GM21528 (cell line): ENCODE results near the gene MGME1.

Experiments used
- ATAC-seq: cut with Tn5 transposase; IDR thresholded peaks from one replicate; pipeline ENCODE4 v1.9.1; 2021; ENCODE audit warnings: mild to moderate bottlenecking, moderate library complexity; ENCODE audit not compliant: unreplicated experiment, low FRiP score

The MGME1 gene

GRCh38 chr20:17968366-17969277 lies at the start of gene MGME1, which contains the start of gene SNX5:
Gene MGME1, plus strand, starts transcription at chr20:17969018. Its CDS starts 842 bp downstream, at chr20:17969860.
Gene SNX5, minus strand, starts transcription at chr20:17968794. Its CDS starts 369 bp downstream, at chr20:17968425.
- peak; percentile 80 for ATAC-seq

GRCh38 chr20:17919149-17919548 lies 49.7 kb upstream of the MGME1 start:
- no peak for ATAC-seq

DNA sequence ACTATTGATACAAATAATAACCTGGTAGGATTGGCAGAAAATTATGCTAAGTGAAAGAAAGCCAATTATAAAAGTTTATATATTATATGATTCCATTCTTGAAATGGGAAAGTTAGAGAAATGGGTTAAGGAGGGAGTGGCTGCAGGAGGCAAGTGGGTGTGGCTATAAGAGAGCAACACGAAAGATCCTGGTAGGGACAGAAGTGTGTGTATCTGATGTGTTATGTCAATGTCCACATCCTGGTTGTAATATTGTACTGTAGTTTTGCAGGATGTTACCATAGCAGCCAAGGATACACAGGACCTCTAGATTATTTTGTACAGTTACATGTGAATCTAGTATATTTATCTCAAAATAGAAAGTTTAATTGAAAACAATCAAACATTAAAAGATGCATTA lies 47.0 kb upstream of the MGME1 start:
- ATAC-seq = no peak

- no peak for ATAC-seq
These were observed 43.5 kb upstream of the MGME1 start for GRCh38 chr20:17925141-17925939.

GRCh38 chr20:17925940-17926300 lies 42.9 kb upstream of the MGME1 start:
- ATAC-seq = no peak

DNA sequence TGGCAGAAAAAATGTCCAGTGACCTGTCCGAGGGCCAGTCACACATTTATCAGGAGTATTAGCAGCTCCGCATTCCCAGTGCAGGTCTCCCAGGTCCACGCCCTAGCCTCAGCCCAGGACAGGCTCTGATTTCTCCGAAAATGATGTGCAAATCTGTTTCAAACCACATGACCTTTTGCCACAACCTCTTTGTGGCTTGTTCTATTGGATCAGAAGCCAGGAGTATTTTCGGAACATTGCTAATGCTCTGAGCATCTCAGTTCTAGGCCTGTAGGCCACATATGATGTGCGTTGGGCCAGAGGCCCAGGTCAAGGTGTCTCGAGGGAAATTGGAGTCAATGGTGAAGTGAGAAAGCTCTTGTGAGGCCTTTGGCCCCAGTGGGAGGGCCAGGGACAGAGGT lies 40.6 kb upstream of the MGME1 start:
- no peak for ATAC-seq

DNA sequence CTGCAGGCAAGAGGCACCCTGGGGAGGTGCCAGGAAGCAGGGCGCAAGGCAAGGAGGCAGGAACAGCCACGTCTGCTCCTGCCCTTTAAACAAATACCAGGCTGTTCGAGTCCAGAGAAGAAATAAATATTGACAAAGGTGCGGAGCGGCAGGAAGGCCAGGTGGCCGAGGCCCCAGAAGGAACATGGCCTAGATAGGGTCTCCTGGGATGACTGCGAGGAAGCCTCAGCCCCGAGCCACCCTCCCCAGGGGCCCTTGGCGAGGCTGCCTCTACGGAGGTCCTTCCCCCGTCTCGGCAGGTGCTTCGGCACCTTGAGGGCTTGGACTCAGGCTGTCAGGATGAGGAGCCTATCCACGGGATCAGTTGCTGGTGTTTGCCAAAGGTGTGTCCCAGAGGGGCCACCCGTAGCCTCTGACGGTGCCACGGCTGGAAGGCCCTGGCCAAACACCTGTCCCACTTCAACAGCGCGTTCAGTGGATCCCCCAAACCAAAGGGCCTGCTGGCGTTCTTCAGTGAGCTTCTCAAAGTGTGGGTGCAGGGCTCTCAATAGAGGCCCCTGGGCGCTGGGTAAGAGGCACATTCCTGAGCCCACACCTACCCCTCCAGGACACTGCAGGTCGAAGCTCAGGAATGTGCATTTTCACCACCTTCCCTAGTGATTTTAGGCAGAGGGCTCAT lies 40.0 kb upstream of the MGME1 start:
- no peak for ATAC-seq

GRCh38 chr20:17931513-17931912 lies 37.3 kb upstream of the MGME1 start:
- ATAC-seq = no peak

GRCh38 chr20:17932396-17932795 lies 36.4 kb upstream of the MGME1 start:
- ATAC-seq = no peak

DNA sequence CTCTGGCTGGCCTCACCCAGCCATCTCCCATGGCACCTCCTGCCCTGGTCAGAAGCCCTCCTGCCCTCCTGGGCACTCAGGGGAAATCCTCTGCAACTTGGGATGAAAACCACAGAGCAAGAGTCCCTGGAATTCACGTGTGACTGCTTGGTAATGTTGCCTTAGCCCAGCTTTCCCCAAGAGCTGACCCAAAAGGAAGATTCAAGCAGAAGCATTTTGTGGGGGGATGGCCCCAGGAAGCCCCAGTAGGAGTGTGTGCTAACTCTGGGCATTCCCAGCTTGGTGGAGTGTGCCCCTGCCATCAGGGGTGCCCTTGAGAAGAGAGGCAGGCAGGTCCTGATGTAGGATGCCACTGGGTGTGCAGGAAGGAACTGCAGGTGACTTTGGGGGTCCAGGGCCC lies 35.7 kb upstream of the MGME1 start:
- no peak for ATAC-seq

GRCh38 chr20:17933711-17934110 lies 35.1 kb upstream of the MGME1 start:
- no peak for ATAC-seq

DNA sequence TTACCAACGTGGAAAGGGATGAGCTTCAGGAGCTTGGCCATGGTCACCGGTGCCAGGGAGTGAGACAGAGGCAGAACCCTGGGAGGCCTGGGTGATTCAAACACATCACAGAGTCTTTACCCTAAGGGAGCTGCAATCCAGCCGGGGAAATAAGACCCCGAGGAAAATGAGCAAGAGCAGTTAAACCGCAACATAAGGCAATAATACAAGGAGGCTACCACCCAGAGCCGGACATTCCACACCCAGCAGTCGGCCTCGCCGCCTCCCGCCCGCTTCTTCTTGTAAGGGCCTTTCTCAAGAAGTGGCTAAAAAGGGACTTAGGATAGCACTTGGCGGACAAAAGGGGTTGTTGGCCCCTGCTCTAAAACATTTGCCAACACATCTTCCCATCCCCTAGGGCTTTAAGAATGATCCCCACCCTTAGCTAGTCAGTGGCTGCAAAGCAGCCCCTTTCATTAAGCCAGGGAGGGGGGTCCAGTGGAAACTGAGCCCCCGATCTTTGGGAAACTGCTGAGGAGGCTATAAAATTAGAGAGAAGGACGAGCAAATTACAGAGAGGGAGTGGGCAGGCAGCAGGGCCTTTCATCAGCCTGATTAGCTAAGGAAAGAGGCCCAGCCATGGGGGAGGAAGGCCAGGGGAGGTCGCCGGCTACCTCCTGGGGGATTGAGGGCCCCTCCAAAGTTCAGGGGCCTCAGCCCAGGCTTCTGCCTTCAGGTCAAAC lies 34.5 kb upstream of the MGME1 start:
- no peak for ATAC-seq

- ATAC-seq = no peak
These were observed 33.6 kb upstream of the MGME1 start for GRCh38 chr20:17935186-17935585.

DNA sequence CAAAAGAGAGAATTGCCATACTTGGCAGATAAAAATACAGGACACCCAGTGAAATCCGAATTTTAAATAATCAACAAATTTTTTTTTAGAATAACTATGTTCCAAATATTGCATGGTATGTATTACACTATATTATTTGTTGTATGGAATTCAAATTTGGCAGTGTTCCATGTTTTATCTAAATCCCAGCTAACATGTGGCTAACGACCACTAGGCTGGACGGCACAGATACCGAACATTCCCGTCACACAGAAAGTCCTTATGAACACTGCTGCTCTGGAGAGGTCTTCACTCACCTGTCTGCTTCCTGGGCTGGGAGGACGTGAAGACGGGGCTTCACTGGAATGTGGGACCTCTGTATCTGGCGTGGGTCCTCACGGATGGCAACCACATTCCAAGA lies 33.1 kb upstream of the MGME1 start:
- ATAC-seq = no peak

- ATAC-seq = no peak
These were observed 32.5 kb upstream of the MGME1 start for GRCh38 chr20:17936286-17936760.

DNA sequence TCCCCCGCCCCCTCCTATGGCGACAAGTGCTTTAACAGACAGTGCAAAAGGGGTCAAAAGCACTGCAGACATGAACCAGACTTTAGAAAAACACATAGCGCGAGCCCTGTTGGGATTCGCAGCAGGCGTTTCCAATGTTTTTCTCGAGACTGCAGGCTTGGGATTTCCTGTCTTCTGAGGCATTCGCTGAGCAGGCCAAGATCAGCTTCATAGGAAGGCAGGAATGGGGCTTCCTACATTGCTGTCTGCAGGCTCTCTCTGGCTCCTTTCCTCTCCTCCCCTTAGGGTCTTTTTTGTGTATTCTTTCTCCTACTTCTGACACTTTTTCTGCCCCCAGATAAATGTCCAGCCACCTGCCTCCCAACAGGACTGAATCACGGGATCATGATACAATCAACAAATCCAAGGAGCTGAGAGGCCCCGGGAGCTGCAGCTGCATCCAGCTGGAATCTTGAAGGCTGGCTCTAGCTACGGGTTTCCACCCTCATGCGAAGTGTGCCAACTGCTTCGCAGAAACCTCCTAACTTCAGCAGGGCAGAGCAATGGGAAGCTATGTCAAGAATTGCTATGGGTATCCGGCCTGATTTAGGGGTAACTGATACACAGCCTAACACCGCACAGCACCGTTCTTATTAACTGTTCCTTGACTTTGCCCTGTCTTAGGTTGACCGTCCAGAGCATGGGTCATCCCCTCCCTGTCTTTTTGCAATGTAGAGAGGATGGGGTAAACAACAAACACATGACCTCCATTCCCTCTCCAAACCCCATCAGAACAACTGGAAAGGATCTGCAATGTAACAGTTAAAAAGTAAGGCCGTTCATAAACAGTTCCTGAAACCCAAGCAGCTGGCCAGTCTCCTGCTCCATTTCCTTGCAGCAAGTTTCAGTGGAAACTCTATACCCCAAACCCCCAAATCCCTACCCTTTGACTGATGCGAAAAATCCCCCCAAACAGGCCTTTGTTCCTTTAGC lies 31.8 kb upstream of the MGME1 start:
- no peak for ATAC-seq

- peak; percentile 72 for ATAC-seq
These were observed 29.8 kb upstream of the MGME1 start for GRCh38 chr20:17938871-17939619.

DNA sequence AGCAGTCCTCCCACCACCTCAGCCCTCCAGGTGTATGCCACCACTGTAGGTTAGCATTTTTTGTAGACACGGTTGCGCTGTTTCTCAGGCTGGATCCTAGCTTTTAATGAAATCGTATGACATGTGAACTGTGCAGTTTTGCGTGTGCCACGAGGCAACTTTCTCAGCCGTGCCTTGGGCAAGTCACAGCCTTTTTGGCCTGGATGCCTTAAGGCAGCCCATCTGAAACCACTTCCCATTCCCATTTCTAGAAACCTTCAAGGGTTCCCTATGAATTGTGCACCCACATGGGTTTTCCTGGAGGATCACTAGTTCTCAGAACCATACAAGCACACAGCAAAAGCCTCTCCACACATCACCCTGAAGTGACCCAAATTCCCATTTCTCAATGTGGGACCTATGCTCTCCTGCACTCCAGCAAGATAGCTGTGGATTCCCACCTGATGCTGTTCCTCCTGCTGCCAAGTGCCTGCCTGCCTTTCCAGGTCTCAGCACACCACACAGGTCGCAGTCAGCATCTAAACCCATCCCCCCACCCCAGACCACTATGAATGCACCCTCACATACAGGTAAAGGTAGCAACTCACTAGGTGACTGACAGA lies 29.1 kb upstream of the MGME1 start:
- ATAC-seq = peak; percentile 4
